ENCODE measurements around the gene CYTH2. TPM values are rescaled to one million over a fixed set of nuclear protein-coding genes. Genes with fewer than 3 reads are reported as not detected.

The CYTH2 gene
- total RNA-seq, 2 donors from 2014 or later: 76.1 to 94.2 TPM

DNA sequence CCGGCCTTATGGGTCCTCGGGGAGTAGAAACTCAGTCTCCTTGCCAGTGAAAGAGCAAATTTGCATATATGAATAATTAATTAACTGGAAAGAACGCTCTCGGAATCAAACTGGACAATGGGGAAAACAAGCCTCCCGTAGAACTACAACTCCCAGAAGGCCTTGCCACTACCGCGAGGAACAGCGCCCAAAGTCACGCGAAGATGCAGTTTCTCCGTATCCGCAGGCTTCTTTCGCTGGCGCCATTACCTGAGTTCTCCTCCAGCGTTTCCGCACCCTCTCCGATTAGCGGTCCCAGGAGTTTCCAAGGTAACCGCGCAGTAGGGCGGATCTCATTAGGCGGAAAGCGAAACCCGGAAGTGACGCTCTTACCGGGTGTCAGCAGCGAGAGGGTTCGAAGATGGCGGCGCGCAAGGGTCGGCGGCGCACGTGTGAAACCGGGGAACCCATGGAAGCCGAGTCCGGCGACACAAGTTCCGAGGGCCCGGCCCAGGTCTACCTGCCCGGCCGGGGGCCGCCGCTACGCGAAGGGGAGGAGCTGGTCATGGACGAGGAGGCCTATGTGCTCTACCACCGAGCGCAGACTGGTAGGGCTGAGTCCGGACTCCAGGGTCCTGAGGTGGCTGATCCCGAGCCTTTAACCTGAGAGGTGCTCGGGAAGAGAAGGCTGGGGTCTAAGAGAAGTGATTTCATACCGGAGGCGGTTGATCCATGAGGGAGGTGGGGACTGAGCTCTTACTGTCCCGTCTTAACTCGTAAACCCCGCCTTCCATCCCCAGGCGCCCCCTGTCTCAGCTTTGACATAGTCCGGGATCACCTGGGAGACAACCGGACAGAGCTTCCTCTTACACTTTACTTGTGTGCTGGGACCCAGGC is 23.3 kb upstream of the CYTH2 start, which contains the start of gene GRWD1:
Gene GRWD1, plus strand, starts transcription at position 378 of the 876 bp plus-strand sequence. Its CDS starts 23 bp downstream, at position 401.
- WGBS, 2 donors: 0% methylated on average over 29 to 60 of the region's 61 CpGs
- H3K4me1 ChIP-seq: peaks cover 24% of the 10 kb centered on the region
- TF ChIP-seq POLR2A (IDR thresholded peaks at IDR 0.05): peak in 2 of 3 donors; percentile 72 to 76
- TF ChIP-seq, protein P1, sequence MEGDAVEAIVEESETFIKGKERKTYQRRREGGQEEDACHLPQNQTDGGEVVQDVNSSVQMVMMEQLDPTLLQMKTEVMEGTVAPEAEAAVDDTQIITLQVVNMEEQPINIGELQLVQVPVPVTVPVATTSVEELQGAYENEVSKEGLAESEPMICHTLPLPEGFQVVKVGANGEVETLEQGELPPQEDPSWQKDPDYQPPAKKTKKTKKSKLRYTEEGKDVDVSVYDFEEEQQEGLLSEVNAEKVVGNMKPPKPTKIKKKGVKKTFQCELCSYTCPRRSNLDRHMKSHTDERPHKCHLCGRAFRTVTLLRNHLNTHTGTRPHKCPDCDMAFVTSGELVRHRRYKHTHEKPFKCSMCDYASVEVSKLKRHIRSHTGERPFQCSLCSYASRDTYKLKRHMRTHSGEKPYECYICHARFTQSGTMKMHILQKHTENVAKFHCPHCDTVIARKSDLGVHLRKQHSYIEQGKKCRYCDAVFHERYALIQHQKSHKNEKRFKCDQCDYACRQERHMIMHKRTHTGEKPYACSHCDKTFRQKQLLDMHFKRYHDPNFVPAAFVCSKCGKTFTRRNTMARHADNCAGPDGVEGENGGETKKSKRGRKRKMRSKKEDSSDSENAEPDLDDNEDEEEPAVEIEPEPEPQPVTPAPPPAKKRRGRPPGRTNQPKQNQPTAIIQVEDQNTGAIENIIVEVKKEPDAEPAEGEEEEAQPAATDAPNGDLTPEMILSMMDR (IDR thresholded peaks at IDR 0.05): no peak
- peak within 1 kb of the TSS; percentile 74 to 86 (median 80) for H3K27ac ChIP-seq
- ATAC-seq: peak; percentile 92
- H3K27me3 ChIP-seq: no peaks in the 10 kb centered on the region
- DNase-seq: peak; percentile 91 to 97 (median 92)
- intact Hi-C loops (cut with DNase I): no loop called here
- H3K36me3 ChIP-seq (replicated peaks in 1 of 2; ENCODE audit: insufficient read depth in 1 of 2, low read depth in 2 of 2): peaks cover 5 to 11% of the 10 kb centered on the region in 2 donors
- peaks cover 0 to 4% (median 0%) of the 10 kb centered on the region in 3 donors for H3K9me3 ChIP-seq
- H3K4me3 ChIP-seq: peak within 1 kb of the TSS; percentile 33 to 89

DNA sequence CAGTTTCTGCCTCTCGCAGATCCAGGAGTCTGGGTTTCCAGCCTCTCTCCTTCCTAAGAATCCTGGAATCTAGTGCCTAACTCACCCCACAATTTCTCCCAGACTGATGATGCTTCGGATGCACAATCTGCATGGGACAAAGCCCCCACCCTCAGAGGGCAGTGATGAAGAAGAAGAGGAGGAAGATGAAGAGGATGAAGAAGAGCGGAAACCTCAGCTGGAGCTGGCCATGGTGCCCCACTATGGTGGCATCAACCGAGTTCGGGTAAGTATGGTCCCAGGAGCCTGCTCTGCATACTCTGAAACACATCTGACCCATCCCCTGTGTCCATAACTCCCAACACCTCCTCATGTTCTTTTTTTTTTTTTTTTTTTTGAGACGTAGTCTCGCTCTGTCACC is 22.6 kb upstream of the CYTH2 start:
- intact Hi-C loops (cut with DNase I): no loop called here
- peak overlapping the region in 3 of 4 donors; percentile 78 to 86 (median 81) for H3K27ac ChIP-seq
- TF ChIP-seq, protein P1 (IDR thresholded peaks at IDR 0.05): no peak
- TF ChIP-seq POLR2A (IDR thresholded peaks at IDR 0.05): no peak

DNA sequence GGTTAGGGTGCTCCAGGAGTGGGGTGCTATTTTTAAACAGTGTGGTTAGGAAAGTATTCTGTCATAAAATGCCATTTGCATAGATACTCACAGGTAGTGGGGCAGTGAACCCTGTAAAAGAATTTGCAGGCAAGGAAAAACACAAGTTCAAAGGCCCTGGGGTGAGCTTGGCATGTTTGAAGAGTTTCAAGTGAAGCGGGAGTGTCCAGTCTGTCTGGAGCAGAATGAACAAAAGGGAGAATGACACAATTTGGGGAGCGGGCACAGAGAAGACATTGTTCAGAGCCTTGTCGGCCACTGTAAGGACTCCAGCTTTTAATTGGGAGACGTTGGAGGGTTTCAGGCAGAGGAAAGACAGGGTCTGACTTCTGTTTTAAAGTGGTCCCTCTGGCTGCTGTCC is 20.6 kb upstream of the CYTH2 start:
- peaks cover 9 to 27% of the 10 kb centered on the region in 2 donors for H3K36me3 ChIP-seq (replicated peaks in 1 of 2; ENCODE audit: insufficient read depth in 1 of 2, low read depth in 2 of 2)
- peaks cover 24% of the 10 kb centered on the region for H3K4me1 ChIP-seq
- TF ChIP-seq, protein P1 (IDR thresholded peaks at IDR 0.05): no peak
- no peak for TF ChIP-seq POLR2A (IDR thresholded peaks at IDR 0.05)

More for the DNA sequence above, 22.6 kb upstream of the CYTH2 start:
- WGBS, 2 donors: 83 to 94% methylated on average over 6 to 7 of the region's 7 CpGs
- H3K27me3 ChIP-seq: no peaks in the 10 kb centered on the region
- ATAC-seq: no peak
- peaks cover 24% of the 10 kb centered on the region for H3K4me1 ChIP-seq
- no peak for DNase-seq
- H3K36me3 ChIP-seq (replicated peaks in 1 of 2; ENCODE audit: insufficient read depth in 1 of 2, low read depth in 2 of 2): peaks cover 5 to 16% of the 10 kb centered on the region in 2 donors
- peaks cover 0 to 4% (median 0%) of the 10 kb centered on the region in 3 donors for H3K9me3 ChIP-seq
- H3K4me3 ChIP-seq: peak overlapping the region; percentile 33 to 89

DNA sequence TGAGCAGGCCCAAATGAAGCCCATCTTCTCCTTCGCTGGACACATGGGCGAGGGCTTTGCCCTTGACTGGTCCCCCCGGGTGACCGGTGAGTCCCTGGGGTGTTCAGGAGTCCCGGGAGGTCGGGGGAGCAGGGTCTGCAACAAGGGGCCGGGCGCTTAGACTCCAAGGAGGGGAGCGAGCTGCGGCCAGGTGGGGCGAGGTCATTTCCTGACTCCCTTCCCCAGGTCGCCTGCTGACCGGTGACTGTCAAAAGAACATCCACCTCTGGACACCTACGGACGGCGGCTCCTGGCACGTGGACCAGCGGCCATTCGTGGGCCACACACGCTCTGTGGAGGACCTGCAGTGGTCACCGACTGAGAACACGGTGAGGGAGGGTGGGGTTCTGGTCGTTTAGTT is 18.7 kb upstream of the CYTH2 start:
- WGBS, 2 donors: 91 to 92% methylated on average over 9 to 23 of the region's 23 CpGs
- ATAC-seq (no peak), DNase-seq (no peak)
- H3K9me3 ChIP-seq: peaks cover 0 to 2% (median 0%) of the 10 kb centered on the region in 3 donors
- H3K27me3 ChIP-seq: no peaks in the 10 kb centered on the region
- peaks cover 6% of the 10 kb centered on the region for H3K4me1 ChIP-seq
- TF ChIP-seq POLR2A (IDR thresholded peaks at IDR 0.05): no peak
- TF ChIP-seq, protein P1 (IDR thresholded peaks at IDR 0.05): no peak
- no peak overlapping the region for H3K27ac ChIP-seq
- no peak overlapping the region for H3K4me3 ChIP-seq
- intact Hi-C loops (cut with DNase I): no loop called here
- peaks cover 16 to 29% of the 10 kb centered on the region in 2 donors for H3K36me3 ChIP-seq (replicated peaks in 1 of 2; ENCODE audit: insufficient read depth in 1 of 2, low read depth in 2 of 2)

More for the DNA sequence above, 20.6 kb upstream of the CYTH2 start:
- Histone ChIP-seq H3K4me3 (no peak overlapping the region), H3K27me3 (no peaks in the 10 kb centered on the region), H3K27ac (no peak overlapping the region), H3K9me3 (peaks cover 0 to 4% (median 0%) of the 10 kb centered on the region in 3 donors)
- 87 to 98% methylated on average over 4 of the region's 4 CpGs for WGBS, 2 donors
- DNase-seq (no peak), ATAC-seq (no peak)
- intact Hi-C loops (cut with DNase I): no loop called here
